Measurements from ENCODE around the gene MAP3K5. TPM values are rescaled to one million over a fixed set of nuclear protein-coding genes. Genes with fewer than 3 reads are reported as not detected.

MAP3K5 gene
- total RNA-seq = 10 to 100 TPM; 22.0 to 22.4 TPM

GRCh38 chr6:136792410-136793262 is at the start of gene MAP3K5:
TSS of gene MAP3K5 (minus strand) at chr6:136792477. CDS start at chr6:136792157, 320 bp downstream.

GRCh38 chr6:136822376-136823127 is 30.3 kb upstream of the MAP3K5 start, which contains the start of gene PEX7:
TSS of gene PEX7 (plus strand) at chr6:136822592. CDS start at chr6:136822666, 74 bp downstream.

GRCh38 chr6:136550330-136551071 is 241.8 kb downstream of the MAP3K5 start, which contains the start of gene MAP7:
TSS of gene MAP7 (minus strand) at chr6:136550422. CDS start at chr6:136550408, 14 bp downstream.

Other genes with a start within 250 kb of the MAP3K5 start
- gene MAP7, start 242.1 kb downstream of the MAP3K5 start, total RNA-seq = 1 to 10 TPM; 2.6 to 3.1 TPM
- 1 to 10 TPM; 2.9 to 3.0 TPM for gene PEX7, start 30.1 kb upstream of the MAP3K5 start, total RNA-seq
- not detected for gene SLC35D3, start 129.8 kb upstream of the MAP3K5 start, total RNA-seq

All from activated naive CD4-positive, alpha-beta T cell treated with anti-CD3 and anti-CD28 coated beads, Interleukin-2, amount 10 ng/mL, durations not matched to agents 5 hours and 36 hours (primary cell).